Esophagus muscularis mucosa (tissue), 4 donors: ENCODE measurements around the gene FMN2. TPM values are rescaled to one million over a fixed set of nuclear protein-coding genes. Genes with fewer than 3 reads are reported as not detected.

Source experiments
- DNase-seq: peaks from one replicate; pipeline ENCODE4 v3.0.0-alpha.2; 2017; ENCODE audit errors: extremely low spot score
- H3K27ac ChIP-seq, 4 donors: fragments of 200-600 bp; sonication (generic); replicated peaks in 1 of 4; 1 replicate in 3 of 4; 2 replicates in 1 of 4; pipeline ENCODE4 v1.5.1; 2016 to 2019; ENCODE audit warnings: mild to moderate bottlenecking in 1 of 4
- H3K27me3 ChIP-seq, 4 donors: fragments of 200-600 bp; sonication (generic); one replicate each; pipeline versions ENCODE4 v1.5.1 to v1.6.0; 2016 to 2019
- H3K36me3 ChIP-seq, 4 donors: fragments of 200-600 bp; sonication (generic); one replicate each; pipeline ENCODE4 v1.5.1; 2016 to 2019
- H3K4me1 ChIP-seq, 4 donors: fragments of 200-600 bp; sonication (generic); one replicate each; pipeline ENCODE4 v1.5.1; 2016 to 2019
- H3K4me3 ChIP-seq, 4 donors: fragments of 200-600 bp; sonication (generic); 1 replicate in 2 of 4; 2 replicates in 2 of 4; pipeline ENCODE4 v1.5.1; 2016 to 2019; ENCODE audit warnings: mild to moderate bottlenecking in 4 of 4, moderate library complexity in 1 of 4
- H3K9me3 ChIP-seq, 4 donors: fragments of 200-600 bp; sonication (generic); 1 replicate in 3 of 4; 2 replicates in 1 of 4; pipeline ENCODE4 v1.5.1; 2016 to 2019
- CTCF ChIP-seq, 3 experiments: fragments of 200-600 bp in 2 of 3; fragments of 450-650 bp in 1 of 3; sonication (generic) in 2 of 3; IDR thresholded peaks; one replicate each; pipeline ENCODE4 v1.5.1; 2017 to 2019; ENCODE audit warnings: antibody characterized with exemption in 3 of 3, mild to moderate bottlenecking in 2 of 3, moderate library complexity in 1 of 3
- EP300 ChIP-seq: sonication (generic); formaldehyde crosslinking; IDR thresholded peaks from one replicate; pipeline ENCODE4 v1.6.1; 2017; ENCODE audit warnings: antibody characterized with exemption
- POLR2A ChIP-seq: fragments of 450-650 bp; IDR thresholded peaks from one replicate; pipeline ENCODE4 v1.6.1; 2017; ENCODE audit warnings: antibody characterized with exemption, moderate library complexity, mild to moderate bottlenecking, low read depth
- POLR2AphosphoS5 ChIP-seq, 2 donors: sonication (generic); formaldehyde crosslinking; IDR thresholded peaks; one replicate each; pipeline ENCODE4 v1.6.1; 2017; ENCODE audit warnings: antibody characterized with exemption in 2 of 2
- WGBS: methylation state at CpG from one replicate; pipeline ENCODE4 v1.1.5; 2018; 5-methylcytosine and 5-hydroxymethylcytosine counted together
- intact Hi-C: fragments of 100-400 bp; cut with DNase I; formaldehyde crosslinking; loops from one replicate; pipeline ENCODE4 v1.15.1; 2023
- total RNA-seq, 4 donors: library from RNA; depleted of rRNA; stranded (reverse); fragments of >200 nt; gene quantifications; one replicate each; pipeline versions ENCODE4 v1.1.0 to v1.2.1, GENCODE V29; 2016

The FMN2 gene
- total RNA-seq, 4 donors from 2014 or later: 0.32 to 2.5 (median 1.4) TPM

GRCh38 chr1:240188139-240188538, 96.5 kb downstream of the FMN2 start:
- Histone ChIP-seq H3K36me3 (no peaks in the 10 kb centered on the region), H3K9me3 (no peaks in the 10 kb centered on the region), H3K4me1 (peaks cover 0 to 6% (median 2%) of the 10 kb centered on the region in 4 donors), H3K27ac (no peak overlapping the region), H3K4me3 (no peak overlapping the region), H3K27me3 (peaks cover 0 to 7% (median 0%) of the 10 kb centered on the region in 4 donors)
- intact Hi-C loops: no loop called here
- no peak for DNase-seq
- TF ChIP-seq EP300 (no peak), CTCF (IDR thresholded peaks at IDR 0.05) (no peak), POLR2AphosphoS5 (IDR thresholded peaks at IDR 0.05) (no peak), POLR2A (no peak)
- 77% methylated on average over 4 of the region's 4 CpGs for WGBS

GRCh38 chr1:240189386-240189989, 97.8 kb downstream of the FMN2 start:
- H3K4me3 ChIP-seq: no peak overlapping the region
- H3K9me3 ChIP-seq: no peaks in the 10 kb centered on the region
- no peak for DNase-seq
- H3K4me1 ChIP-seq: peaks cover 0 to 16% (median 13%) of the 10 kb centered on the region in 4 donors
- H3K27me3 ChIP-seq: peaks cover 0 to 7% (median 0%) of the 10 kb centered on the region in 4 donors
- no peak overlapping the region for H3K27ac ChIP-seq
- TF ChIP-seq EP300: no peak
- peak; percentile 54 to 83 (median 81) for TF ChIP-seq CTCF (IDR thresholded peaks at IDR 0.05)
- no peak for TF ChIP-seq POLR2AphosphoS5 (IDR thresholded peaks at IDR 0.05)
- no peaks in the 10 kb centered on the region for H3K36me3 ChIP-seq
- intact Hi-C loops: no loop called here
- whole genome bisulfite sequencing: 37% methylated on average over 6 of the region's 6 CpGs

GRCh38 chr1:240190881-240191401, 99.3 kb downstream of the FMN2 start:
- H3K36me3 ChIP-seq: no peaks in the 10 kb centered on the region
- peak overlapping the region in 1 of 4 donors; percentile 14 for H3K27ac ChIP-seq
- TF ChIP-seq POLR2AphosphoS5 (IDR thresholded peaks at IDR 0.05) (no peak), POLR2A (no peak), EP300 (no peak), CTCF (IDR thresholded peaks at IDR 0.05) (peak; percentile 42 to 58 (median 55))
- intact Hi-C loops: loop anchor here (2.0 to 5.0 kb wide), 2 partner anchors 416 to 502 kb away; no protein-coding TSS in a partner anchor
- H3K27me3 ChIP-seq: peaks cover 0 to 4% (median 0%) of the 10 kb centered on the region in 4 donors
- no peak overlapping the region for H3K4me3 ChIP-seq
- H3K4me1 ChIP-seq: peaks cover 0 to 18% (median 14%) of the 10 kb centered on the region in 4 donors
- no peaks in the 10 kb centered on the region for H3K9me3 ChIP-seq
- no peak for DNase-seq
- WGBS: 4% methylated on average over 6 of the region's 6 CpGs

- DNase-seq: no peak
- no peak for TF ChIP-seq CTCF (IDR thresholded peaks at IDR 0.05)
- TF ChIP-seq POLR2AphosphoS5 (IDR thresholded peaks at IDR 0.05): no peak
- no peak for TF ChIP-seq EP300
- TF ChIP-seq POLR2A: no peak
- Histone ChIP-seq H3K36me3 (no peaks in the 10 kb centered on the region), H3K4me3 (no peak overlapping the region), H3K4me1 (peaks cover 0 to 18% (median 14%) of the 10 kb centered on the region in 4 donors), H3K27me3 (no peaks in the 10 kb centered on the region), H3K27ac (no peak overlapping the region), H3K9me3 (no peaks in the 10 kb centered on the region)
- WGBS: 74% methylated on average over 2 of the region's 2 CpGs
- intact Hi-C loops: loop anchor here (5.0 kb wide), 1 partner anchor 414 kb away; no protein-coding TSS in a partner anchor
These were observed 101.2 kb downstream of the FMN2 start for GRCh38 chr1:240192851-240193250.
